Fibroblast of peridontal ligament (primary cell): Measurements from ENCODE around the gene NT5C.
A peak's percentile ranks its signal among the peaks of the same experiment; 100 is the strongest.
"Not testable (repeated sequence)": the region's sequence is repeated elsewhere in the genome, so short reads cannot be mapped to it uniquely, and the experiment has no call there.

Source experiments
- DNase-seq: peaks from one replicate; pipeline ENCODE4 v3.0.0-alpha.2; 2010; ENCODE audit errors: extremely low read depth

The NT5C gene

DNA sequence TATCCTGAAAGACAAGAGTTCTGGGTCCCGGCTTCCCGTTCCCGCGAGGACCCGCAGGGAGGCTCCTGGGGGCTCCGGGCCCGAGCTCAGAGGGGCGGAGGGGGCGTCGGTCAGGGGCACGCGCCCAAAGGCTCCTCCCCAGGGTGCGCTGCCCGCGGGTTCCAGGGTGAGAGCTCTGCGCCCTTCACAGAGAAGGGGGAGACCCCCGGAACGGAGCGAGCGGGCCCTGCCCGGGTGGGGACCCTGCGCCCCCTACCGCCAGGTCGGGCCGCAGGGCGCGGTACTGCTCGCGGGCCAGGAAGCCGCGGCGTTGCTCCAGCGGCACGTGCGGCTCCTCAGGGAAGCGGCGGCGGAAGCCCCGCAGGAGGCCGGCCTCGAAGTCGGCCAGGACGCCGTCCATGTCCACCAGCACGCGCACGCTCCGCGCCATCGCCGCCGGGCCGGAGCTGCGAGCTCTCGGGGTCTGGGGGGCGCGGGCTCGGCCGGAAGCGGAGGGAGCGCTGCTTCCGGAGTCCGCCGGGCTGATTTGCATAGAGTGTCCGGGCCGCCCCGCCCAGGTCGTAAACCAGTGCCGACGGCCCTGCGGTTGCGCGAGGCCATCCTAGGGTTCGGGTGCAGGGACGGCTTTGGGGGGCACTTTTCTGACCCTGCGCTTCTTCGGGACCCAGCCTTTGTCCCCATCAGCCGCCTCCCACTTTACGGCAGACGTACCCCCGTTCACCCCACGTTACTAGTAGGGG, at the start of gene NT5C:
Gene NT5C (minus strand): TSS at position 465 of the 740 bp plus-strand sequence. CDS start 35 bp downstream, at position 430.
- peak; percentile 59 for DNase-seq

DNA sequence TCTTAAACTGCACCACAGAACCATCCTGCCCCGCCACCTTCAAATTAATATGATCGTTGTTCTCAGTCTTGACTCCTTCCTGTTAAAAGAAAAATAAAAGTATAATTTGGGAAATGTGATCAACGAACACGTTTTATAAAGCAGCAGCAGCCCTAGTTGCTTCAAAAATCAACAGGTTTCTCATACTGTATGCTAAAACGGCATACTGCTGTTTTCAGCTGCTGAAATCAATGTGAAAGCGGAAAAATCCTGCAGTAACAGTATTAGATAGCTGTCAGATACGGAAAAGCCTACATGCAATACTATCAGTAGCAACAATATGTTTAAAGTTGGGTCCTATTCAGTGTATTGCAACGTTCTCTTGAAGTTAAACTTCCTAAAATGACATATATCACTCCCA, 49.6 kb upstream of the NT5C start:
- DNase-seq = peak; percentile 21

GRCh38 chr17:75178453-75178852, 46.9 kb upstream of the NT5C start:
- DNase-seq = no peak

- no peak for DNase-seq
Observed at GRCh38 chr17:75176625-75177024, 45.1 kb upstream of the NT5C start.

DNA sequence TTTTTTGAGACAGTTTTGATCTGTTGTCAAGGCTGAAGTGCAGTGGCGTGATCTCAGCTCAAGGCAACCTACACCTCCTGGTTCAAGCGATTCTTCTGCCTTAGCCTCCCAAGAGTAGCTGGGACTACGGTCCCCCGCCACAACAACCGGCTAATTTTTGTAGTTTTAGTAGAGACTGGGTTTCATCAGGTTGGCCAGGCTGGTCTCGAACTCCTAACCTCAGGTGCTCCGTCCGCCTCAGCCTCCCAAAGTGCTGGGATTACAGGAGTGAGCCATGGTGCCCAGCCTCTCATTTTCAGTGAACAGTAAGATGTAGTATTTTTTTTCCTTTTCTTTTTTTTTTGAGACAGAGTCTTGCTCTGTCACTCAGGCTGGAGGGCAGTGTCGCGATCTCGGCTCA, 43.5 kb upstream of the NT5C start:
- no peak for DNase-seq

DNA sequence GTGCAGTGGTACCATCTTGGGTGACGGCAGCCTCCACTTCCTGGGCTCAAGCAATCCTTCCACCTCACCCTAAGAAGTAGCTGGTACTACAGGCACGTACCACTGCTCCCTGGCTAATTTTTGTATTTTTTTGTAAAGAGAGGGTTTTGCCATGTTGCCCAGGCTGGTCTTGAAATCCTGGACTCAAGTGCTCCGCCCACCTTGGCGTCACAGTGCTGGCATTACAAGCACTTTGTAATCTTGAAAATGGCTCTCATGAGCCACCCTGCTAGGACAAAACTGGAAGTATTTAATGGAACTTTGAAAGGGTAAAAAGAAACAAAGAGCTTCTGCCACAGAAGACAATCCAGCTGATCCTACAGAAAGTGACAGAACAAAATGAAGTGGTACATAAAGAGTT, 42.0 kb upstream of the NT5C start:
- no peak for DNase-seq

GRCh38 chr17:75168998-75169397, 37.5 kb upstream of the NT5C start:
- DNase-seq = no peak

GRCh38 chr17:75164606-75165005, 33.1 kb upstream of the NT5C start:
- DNase-seq = not testable (repeated sequence)

GRCh38 chr17:75163074-75163473, 31.5 kb upstream of the NT5C start:
- no peak for DNase-seq

DNA sequence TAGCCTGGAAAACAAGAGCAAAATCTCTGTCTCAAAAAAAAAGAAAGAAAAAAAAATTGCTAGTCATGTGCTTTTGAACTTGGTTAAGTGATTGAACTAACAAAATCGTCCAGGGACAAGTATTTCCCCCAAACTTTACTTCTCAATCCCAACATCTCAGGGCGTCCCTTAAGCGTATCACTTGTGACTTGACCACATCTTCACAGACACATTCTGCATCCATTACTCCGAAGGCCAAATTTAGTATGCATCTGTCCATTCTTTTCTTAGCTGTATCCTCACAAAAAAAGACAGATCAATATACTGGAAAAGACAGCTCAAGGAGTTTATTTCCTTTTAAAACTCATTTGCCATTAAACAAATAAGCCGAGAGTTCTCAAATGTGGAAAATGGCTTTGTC, 28.7 kb upstream of the NT5C start:
- DNase-seq = no peak

DNA sequence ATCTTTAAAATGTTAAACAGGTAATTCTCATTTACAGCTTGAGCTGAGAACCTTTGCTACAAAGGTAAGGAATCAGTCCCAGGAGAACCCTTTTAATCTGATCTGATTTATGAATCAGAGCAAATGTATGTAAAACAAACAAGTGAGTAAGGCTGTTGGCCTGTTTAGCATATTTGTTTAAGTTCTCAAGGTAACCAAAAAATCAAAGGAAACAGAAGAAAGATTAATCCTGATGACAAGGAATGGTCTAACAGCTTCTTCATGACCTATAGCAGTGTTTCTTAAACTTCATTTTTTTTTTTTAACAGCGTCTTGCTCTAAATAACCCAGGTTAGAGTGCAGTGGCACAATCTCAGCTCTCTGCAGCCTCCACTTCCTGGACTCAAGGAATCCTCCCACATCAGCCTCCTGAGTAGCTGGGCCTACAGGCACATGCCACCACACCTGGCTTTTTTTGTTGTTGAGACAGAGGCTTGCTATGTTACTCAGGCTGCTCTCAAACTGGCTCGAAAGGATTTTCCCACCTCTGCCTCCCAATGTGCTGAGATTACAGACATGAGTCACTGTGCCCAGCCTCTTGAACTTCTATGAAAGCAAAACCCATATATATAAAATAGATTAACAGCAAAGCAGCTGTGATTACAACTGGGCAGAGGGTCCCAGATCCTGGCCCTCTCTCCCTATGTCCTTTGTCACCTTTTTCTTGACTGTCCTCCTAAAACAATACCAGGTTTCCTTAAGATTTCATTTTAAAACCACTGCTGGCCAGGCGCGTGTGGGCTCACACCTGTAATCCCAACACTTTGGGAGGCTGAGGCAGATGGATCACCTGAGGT, 27.9 kb upstream of the NT5C start:
- no peak for DNase-seq

- DNase-seq = not testable (repeated sequence)
Observed at GRCh38 chr17:75158480-75158879, 26.9 kb upstream of the NT5C start.

- DNase-seq = no peak
Observed at GRCh38 chr17:75155191-75155601, 23.7 kb upstream of the NT5C start.

GRCh38 chr17:75154195-75155106, 22.9 kb upstream of the NT5C start, which contains the start of gene JPT1:
JPT1 (minus strand) TSS chr17:75154512; CDS start chr17:75154397, 115 bp downstream.
- DNase-seq = peak; percentile 98

GRCh38 chr17:75153780-75154194, 22.2 kb upstream of the NT5C start:
- no peak for DNase-seq

DNA sequence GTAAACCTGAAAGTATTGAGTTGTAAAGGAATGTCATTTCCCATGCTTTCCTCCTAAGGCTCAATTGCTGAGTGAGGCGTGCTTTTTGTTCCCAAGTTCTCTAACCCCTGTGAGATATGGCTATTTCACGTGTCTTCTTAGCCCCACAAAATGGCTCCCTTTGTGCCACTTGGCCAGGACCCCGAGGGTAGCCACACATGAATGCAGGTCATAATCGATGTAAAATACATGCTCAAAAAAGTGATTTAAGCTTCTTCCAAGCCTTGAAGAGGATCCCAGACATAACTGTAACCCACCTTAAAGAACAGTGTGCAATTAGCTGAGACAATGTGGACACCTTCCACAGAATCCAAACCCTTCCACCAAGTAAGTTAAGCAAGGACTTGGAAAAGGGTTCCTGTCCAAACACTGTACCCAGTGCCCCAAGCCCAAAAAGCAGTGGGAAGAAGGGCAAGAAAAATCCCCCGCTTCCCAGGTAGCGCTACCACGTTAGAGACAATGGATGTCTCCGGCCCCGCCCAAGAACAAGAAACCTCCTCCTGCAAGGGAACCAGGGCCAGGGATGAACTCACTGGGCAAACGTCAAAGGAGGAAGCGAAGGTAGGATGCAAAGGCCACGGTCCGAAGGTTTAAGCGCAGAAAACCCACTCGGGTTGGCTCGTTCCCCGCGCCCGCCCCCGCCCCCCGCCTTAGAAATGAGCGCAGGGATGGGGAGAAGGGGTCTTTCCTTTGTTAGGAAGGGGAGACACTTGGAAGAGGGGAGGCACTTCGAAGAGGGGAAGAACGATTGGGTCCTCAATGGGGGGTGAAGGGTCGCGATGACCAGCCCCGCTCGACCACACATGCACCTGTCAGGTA, 21.6 kb upstream of the NT5C start:
- no peak for DNase-seq

DNA sequence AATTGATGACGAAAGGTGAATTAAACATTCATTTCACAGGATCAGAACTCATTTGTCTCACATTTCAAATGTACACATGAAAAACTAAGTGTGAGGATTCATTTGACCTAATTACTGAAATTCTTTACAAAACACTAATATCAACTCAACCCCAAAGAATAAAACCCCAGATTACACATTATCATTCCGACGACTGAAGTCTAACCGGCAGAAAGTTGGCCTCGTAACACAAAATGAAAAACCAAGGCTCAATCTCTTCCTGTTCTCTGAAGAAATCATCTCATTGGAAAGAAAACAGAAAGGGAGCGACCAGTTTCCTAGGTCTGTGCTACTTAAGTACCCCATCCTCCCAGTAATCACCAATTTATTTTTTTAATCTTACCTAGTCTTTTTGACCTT, 21.0 kb upstream of the NT5C start:
- DNase-seq = no peak

DNA sequence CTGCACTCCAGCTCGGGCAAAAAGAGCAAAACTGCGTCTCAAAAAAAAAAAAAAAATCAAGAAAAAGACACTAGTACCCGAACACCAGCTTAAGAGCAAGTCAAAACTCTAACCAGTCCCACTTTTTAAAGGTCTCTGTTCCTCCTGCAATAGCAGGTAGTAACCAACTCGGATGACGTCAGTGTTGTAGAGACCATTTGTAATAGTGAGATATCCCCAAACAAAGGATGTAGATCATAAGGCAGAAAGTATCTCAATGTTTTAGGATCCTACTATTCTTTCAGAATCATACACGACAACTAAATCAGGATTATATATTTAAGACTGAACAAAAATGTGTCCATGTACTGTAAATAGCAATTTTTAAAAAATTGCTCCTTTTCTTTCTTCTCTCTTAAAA, 20.4 kb upstream of the NT5C start:
- no peak for DNase-seq

- no peak for DNase-seq
Observed at GRCh38 chr17:75147878-75148546, 16.5 kb upstream of the NT5C start.

GRCh38 chr17:75146592-75146991, 15.1 kb upstream of the NT5C start:
- DNase-seq = no peak
